ENCODE results near the gene USP48.
"Not testable (repeated sequence)": the region's sequence is repeated elsewhere in the genome, so short reads cannot be mapped to it uniquely, and the experiment has no call there.

USP48 gene

DNA sequence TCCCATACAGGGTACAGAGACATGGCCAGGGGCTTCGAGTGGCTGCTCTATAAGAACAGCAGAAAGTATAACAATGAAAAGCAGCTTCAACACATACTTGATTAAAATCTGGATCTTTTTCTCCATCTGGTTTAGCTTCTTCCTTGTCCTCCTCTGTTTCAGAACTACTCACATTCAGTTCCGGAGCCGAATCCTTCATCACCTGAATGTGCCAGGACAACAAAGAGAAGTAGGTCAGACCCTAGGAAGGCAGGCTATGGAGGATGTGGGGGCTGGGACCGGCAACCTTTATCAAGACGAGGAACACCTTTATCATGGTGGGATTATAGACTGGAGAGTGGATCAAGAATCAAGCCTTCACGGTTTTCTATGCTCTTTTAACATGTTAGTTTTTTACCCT is 81.5 kb downstream of the USP48 start:
- no peak for DNase-seq (ENCODE audit: low read depth in 2 of 2)

- no peak for DNase-seq (ENCODE audit: low read depth in 2 of 2)
Measured at GRCh38 chr1:21700094-21700493, 82.9 kb downstream of the USP48 start.

DNA sequence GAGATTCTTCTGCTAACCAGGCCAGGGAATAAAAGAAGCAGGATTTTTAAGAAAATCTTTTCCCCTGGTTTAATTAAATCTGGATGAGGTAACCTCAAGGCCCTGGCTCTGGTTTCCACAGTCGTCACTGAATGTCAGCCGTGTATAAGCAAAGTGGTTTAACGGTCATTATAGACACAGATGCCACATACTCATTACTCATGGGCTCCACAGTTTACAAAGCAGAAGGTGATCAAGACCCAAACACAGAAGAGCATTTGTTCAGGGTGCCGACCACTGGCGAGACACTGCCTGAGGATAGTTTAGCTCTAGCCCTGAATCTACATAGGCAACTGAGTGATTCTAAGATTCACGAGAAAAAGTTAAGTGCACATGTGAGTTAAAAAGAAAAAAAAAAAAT is 86.0 kb downstream of the USP48 start:
- no peak for DNase-seq (ENCODE audit: low read depth in 2 of 2)

- DNase-seq (ENCODE audit: low read depth in 2 of 2): no peak
Measured at GRCh38 chr1:21693732-21694131, 89.2 kb downstream of the USP48 start.

DNA sequence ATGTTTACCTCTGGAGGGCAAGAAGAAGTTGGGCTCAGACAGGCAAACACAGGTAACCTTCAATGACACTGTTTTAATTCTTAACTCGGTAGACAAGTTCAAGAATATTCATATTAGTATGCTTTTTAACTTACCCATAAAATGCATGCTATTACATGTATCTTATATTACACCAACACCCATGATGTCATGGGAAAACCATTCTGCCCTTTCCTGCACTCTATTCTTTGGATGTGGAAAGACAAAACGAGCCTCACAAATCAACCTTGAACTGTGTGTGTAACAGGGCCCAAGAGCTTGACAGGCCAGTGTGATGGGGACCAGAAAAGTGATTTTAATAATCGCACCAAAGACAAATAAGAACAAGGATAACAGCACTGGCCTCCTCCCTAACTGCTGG is 91.2 kb downstream of the USP48 start:
- no peak for DNase-seq (ENCODE audit: low read depth in 2 of 2)

- DNase-seq (ENCODE audit: low read depth in 2 of 2): no peak
Measured at GRCh38 chr1:21689661-21690372, 93.1 kb downstream of the USP48 start.

DNA sequence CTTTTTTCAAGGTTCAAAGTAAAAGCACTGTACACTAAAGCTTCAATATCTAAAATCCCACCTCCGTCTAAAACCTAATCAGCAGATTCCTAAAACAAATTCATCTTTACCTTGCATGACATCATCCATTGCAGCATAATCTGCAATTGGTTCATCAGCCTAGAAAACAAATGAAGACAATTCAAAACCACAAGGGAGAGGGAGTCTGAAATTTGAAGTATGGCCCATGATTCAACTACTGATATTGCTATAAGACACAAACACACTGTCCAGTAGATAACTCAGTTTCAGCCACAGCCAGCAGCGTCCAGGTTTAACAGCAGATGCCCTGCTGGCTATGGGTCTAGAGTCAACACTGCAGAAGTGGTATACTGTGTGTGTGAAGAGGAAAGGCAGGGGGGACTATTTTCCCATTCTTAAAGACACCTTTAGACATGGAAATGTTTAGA is 95.8 kb downstream of the USP48 start:
- DNase-seq (ENCODE audit: low read depth in 2 of 2): no peak

DNA sequence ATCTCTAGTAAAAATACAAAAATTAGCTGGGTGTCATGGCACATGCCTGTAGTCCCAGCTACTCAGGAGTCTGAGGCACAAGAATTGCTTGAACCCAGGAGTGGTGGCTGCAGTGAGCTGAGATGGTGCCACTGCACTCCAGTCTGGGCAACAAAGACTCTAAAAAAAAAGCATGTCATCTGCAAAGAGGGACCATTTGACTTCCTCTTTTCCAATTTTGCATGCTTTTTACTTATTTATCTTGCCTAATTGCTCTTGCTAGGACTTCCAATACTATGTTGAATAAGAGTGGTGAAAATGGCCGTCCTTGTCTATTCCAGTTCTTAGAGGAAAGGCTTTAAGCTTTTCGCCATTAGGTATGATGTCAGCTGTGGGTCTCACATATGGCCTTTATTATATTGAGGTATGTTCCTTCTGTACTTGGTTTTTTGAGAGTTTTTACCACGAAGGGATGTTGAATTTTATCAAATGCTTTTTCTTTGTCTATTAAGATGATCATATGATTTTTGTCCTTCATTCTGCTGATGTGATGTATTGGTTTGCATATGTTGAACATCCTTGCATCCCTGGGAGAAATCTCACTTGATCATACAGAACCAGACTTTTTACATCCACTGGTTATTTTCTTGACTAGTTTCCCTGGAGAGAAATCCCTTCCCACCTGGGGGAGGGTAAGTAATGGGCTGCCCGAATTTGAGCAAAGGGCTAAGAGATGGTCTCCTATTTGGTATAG is 96.8 kb downstream of the USP48 start:
- no peak for DNase-seq (ENCODE audit: low read depth in 2 of 2)

DNA sequence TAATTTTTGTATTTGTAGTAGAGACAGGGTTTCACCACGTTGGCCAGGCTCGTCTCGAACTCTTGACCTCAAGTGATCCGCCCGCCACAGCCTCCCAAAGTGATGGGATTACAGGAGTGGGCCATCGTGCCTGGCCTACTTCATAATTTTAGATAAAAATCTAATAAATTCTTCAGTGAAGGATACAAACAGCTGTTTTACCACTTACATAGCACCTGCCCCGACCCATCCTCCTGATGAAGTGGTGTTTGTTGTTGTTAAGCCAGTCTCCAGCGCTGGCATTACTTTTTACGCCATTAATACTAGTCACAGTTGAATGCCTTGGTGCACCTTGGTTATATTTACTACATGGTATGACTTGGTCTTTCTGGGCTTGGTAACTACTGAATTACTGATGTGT is 101.5 kb downstream of the USP48 start:
- no peak for DNase-seq (ENCODE audit: low read depth in 2 of 2)

- no peak for DNase-seq (ENCODE audit: low read depth in 2 of 2)
Measured at GRCh38 chr1:21680918-21681317, 102.0 kb downstream of the USP48 start.

GRCh38 chr1:21680381-21680780 is 102.6 kb downstream of the USP48 start:
- DNase-seq (ENCODE audit: low read depth in 2 of 2): no peak

DNA sequence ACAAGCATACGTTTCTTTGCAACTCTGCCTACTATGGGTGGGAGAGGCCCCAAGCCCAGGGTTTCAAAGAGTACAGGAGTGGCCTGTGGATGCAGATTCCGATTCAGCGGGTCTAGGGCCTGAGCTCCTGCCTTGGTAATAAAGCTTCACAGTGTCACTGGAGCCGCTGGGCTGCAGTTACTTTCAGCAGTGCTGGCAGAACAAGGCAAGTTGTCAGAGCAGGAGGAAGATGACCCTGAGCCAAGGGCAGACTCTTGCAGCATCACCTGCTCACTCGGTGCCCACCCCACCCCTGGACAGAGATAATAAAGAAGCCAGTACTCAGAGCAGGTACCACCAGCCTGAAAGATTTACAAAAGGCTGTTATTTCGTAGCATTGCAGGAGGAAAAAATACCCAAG is 105.8 kb downstream of the USP48 start:
- no peak for DNase-seq (ENCODE audit: low read depth in 2 of 2)

DNA sequence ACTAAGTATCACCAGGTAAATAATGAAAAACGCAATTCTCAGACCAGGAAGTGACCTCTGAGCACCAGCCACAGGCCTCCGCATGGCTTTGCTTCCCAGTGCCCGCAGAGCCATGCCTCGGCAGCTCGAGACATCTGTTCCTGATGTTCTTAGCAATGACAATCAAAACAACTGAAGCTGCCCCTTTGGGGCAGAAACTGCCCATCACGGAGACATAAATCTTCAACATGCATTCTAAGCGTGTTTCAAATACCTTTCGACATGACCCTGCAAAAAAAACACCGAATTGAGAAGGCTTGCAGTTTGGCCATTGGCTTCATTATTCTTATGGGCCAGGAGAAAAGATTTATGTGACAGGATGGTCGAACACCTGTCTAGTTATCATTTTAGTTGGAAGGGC is 108.0 kb downstream of the USP48 start:
- DNase-seq (ENCODE audit: low read depth in 2 of 2): no peak

GRCh38 chr1:21673853-21674252 is 109.1 kb downstream of the USP48 start:
- DNase-seq (ENCODE audit: low read depth in 2 of 2): not testable (repeated sequence)

- DNase-seq (ENCODE audit: low read depth in 2 of 2): no peak
Measured at GRCh38 chr1:21673277-21673780, 109.6 kb downstream of the USP48 start.

GRCh38 chr1:21672478-21673276 is 110.3 kb downstream of the USP48 start:
- DNase-seq (ENCODE audit: low read depth in 2 of 2): no peak

DNA sequence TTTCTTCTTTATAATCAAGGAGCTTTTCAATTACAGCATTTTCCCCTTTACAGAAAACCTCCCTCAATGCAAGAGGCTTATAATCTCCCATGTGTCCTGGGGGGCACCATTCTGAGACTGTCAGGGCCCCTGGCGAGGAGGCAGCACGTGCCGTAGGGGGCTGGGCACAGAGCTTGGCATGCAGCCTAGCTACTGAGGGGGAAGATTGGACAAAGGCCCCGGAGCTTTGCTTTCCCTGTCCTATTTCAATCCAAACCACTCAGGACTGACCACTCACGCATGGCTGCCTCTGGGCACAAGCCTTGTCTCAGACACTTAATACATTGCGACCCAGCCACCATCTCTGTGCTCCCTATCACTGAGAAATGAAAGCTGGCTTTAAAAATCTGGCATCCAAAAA is 111.0 kb downstream of the USP48 start:
- no peak for DNase-seq (ENCODE audit: low read depth in 2 of 2)

DNA sequence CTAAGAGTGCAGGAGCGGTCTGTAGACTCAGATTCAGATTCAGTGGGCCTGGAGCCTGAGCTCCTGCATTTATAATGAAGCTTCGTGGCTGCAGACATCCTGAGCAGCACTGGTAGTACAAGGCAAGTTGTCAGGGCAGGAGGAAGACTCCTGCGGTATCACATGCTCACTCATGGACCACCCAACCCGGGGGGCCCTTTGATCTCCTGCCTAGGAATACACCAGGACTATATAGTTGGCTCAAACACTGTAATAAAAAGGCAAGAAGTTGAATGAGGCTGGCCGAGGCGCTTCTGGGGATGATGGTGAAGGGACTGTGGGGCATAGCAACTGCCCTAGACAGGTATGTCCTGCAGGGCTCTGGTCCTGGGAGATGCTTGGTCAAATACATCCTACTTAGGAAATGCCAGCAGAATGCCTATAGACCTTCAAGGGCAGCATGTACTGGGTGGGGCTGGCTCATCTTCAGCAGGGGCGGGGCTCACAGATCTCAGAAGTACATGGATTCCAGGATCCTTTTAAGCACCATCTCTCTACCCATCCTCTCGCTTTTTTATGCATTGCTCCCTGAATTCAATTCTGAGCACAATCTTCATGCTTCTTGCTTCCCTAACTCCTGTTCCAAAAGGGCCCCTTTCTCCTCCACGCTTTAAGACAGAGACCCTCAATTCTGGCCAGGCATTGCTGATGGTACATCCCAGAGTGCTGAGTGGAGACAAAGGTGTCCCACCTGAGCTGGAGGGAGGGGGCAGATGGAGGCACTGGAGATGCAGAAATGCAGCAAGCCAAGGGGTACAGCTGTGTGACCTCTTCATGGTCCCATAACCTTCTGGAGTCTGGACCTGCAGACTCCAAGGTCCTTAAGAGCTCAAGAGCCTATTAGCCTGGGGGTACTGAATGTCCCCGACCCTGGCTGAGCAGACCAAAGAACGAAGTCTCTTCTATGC is 111.7 kb downstream of the USP48 start:
- no peak for DNase-seq (ENCODE audit: low read depth in 2 of 2)

DNA sequence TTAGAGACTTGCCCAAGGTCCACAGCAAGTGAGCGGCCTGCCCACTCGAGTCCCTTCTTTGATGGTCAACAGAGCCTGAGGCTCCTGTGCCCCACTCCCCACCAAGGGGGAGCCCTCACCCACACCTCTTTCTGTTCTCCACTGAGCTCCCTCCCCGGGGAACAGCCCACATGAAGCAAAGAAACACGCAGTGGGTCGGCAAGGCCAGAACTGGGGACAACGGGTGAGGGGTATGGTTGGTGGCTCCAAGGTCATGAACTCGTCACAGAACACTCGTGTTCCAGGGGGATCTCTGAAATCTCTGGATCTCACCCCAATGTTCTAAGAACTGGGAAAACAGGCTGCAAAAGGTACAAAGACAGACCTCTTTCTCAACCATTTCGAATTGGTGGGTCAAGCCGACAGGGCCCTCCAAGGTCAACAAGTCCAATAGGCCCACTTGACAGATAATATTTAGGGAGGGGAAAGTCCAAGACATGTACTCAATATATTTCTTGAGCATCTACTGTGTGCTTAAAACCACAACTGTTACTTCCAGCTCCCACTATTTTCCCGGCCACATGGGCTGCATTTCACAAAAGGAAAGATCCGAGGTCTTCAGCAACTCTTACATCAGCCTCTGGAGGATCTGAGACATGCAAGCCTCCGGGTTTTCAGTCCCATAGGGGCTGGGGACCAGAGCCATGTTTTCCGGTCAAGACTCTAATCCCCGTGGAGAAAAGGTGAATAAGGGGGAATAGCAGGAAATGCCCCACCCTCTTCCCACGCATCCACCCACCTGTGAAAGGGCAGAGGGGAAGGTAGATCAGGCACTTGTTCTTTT is 112.7 kb downstream of the USP48 start:
- no peak for DNase-seq (ENCODE audit: low read depth in 2 of 2)
